ENCODE data around the gene DISC1.

DISC1 gene

DNA sequence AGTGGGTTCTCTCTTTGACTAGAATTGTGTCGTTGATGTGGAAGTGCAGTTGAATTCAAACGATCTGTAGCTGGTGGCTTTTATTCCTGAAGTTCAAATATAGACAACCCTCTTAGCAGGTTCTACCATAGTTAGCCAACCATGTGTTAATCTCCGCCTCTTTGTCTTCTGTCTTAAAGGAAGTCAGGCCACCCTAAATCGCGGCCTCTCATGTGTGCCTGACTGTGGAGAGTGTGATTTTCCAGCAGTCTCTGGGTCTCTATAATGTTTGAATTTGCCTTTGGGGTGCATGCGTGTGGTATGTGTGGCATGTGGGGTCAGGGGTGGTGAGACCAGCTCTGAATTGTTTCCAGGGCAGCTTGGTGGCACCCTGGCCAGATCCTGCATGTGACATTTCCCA, 244.9 kb downstream of the DISC1 start:
- H3K4me3 ChIP-seq (ENCODE audit: low read depth, low read length) = no peak overlapping the region
- TF ChIP-seq, protein P1, sequence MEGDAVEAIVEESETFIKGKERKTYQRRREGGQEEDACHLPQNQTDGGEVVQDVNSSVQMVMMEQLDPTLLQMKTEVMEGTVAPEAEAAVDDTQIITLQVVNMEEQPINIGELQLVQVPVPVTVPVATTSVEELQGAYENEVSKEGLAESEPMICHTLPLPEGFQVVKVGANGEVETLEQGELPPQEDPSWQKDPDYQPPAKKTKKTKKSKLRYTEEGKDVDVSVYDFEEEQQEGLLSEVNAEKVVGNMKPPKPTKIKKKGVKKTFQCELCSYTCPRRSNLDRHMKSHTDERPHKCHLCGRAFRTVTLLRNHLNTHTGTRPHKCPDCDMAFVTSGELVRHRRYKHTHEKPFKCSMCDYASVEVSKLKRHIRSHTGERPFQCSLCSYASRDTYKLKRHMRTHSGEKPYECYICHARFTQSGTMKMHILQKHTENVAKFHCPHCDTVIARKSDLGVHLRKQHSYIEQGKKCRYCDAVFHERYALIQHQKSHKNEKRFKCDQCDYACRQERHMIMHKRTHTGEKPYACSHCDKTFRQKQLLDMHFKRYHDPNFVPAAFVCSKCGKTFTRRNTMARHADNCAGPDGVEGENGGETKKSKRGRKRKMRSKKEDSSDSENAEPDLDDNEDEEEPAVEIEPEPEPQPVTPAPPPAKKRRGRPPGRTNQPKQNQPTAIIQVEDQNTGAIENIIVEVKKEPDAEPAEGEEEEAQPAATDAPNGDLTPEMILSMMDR (IDR thresholded peaks at IDR 0.05; ENCODE audit: control insufficient read depth, extremely low read depth, insufficient read depth) = no peak
- no peak for DNase-seq (ENCODE audit: low read depth)

DNA sequence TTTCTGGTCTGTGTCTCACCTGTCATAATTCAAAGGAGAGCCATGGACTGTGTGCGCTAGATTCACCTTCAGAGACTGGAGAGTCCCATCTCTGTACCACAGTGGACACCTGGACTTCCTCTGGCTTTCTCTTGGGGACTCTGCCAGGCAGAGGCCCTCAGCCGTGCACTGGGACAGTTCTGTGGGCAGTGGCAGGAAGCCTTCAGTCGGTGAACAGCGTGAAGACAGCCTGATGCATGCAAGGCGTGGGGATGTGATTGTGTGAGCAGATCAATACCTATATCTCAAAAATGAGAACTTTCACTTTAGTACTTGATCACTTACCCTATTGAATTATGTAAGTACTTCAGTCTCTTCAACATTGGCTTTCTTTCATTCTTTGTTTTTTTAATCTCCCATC, 245.3 kb downstream of the DISC1 start:
- DNase-seq (ENCODE audit: low read depth) = no peak

DNA sequence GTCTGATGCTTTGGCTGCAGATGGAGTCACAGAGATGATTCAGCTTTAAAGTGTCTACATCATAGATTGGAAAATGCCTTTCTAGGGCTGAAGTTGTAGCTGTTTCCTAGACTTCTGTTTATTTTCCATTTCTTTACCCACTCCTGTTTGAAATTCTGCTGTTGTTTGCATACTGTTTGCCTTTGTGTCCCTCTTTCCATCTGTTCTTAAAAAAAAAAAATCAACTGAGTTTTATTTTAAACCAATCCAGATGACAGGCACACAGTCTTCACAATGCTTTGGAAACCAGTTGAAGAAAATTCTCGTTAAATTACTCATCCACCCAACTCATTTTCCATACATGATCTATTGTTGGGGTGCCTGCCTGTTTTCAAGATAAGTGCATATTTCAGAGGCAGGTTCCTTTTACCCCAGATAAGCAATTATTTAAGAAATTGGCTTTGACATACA, 245.9 kb downstream of the DISC1 start:
- no peak overlapping the region for H3K4me3 ChIP-seq (ENCODE audit: low read depth, low read length)
- TF ChIP-seq, protein P1 (IDR thresholded peaks at IDR 0.05; ENCODE audit: control insufficient read depth, extremely low read depth, insufficient read depth) = no peak
- no peak for DNase-seq (ENCODE audit: low read depth)

More for the DNA sequence above, 245.3 kb downstream of the DISC1 start:
- no peak overlapping the region for H3K4me3 ChIP-seq (ENCODE audit: low read depth, low read length)
- TF ChIP-seq, protein P1 (IDR thresholded peaks at IDR 0.05; ENCODE audit: control insufficient read depth, extremely low read depth, insufficient read depth) = no peak

DNA sequence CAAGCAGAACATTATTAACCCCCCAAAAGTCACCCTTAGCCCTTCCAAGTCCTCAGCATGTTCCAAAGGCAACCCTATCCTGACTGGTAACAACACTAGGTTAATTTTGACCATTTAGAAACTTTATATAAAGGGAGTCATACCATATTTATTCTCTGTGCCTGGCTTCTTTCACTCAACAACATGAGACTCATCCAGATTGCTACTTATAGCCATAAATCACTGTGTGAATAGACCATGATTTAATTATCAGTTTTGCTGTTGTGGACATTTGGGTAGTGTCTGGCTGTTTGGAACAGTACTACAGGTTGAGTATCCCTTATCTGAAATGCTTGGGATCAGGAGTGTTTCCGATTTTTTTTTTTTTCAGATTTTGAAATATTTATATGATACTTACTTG, 252.1 kb downstream of the DISC1 start:
- TF ChIP-seq, protein P1 (IDR thresholded peaks at IDR 0.05; ENCODE audit: control insufficient read depth, extremely low read depth, insufficient read depth) = no peak
- no peak for DNase-seq (ENCODE audit: low read depth)
- H3K4me3 ChIP-seq (ENCODE audit: low read depth, low read length) = no peak overlapping the region

DNA sequence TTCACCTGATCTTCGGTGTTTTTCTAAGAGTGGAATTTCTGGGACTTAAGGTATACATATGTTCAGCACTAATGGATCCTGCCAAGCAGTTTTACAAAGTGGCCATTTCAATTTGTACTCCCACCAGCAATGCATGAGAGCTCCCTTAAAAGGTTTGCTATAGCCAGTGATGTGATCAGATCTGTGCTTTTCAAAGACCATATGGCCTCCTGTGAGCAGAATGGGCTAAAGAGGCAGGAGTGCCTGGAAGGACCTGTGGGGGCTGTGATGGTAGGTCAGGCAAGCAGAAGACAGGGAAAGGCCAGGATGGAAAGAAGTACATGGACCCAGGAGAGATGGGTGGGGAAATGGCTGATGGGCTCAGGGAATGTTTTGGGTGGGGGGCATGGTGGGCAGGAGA, 252.7 kb downstream of the DISC1 start:
- DNase-seq (ENCODE audit: low read depth) = no peak
- TF ChIP-seq, protein P1 (IDR thresholded peaks at IDR 0.05; ENCODE audit: control insufficient read depth, extremely low read depth, insufficient read depth) = no peak
- no peak overlapping the region for H3K4me3 ChIP-seq (ENCODE audit: low read depth, low read length)

DNA sequence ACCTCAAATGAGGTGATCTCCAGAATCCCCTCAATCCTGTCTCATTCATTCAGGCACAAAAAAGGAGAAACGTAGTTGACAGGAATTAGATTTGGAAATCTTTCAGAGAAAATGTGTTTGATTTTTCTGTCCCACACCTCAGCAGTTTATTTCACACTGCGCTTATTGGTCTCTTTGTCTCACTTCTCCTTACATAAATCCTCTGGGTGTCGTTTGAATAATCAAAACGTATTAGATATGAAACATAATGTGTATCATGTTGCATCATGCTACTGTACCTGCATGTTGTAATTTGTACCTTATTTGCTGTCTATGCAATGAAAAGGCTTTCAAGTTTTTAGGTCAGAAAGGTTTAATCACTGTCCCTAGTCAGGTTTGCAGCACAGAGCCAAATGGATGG, 255.7 kb downstream of the DISC1 start:
- H3K4me3 ChIP-seq (ENCODE audit: low read depth, low read length) = no peak overlapping the region
- TF ChIP-seq, protein P1 (IDR thresholded peaks at IDR 0.05; ENCODE audit: control insufficient read depth, extremely low read depth, insufficient read depth) = no peak
- DNase-seq (ENCODE audit: low read depth) = no peak

DNA sequence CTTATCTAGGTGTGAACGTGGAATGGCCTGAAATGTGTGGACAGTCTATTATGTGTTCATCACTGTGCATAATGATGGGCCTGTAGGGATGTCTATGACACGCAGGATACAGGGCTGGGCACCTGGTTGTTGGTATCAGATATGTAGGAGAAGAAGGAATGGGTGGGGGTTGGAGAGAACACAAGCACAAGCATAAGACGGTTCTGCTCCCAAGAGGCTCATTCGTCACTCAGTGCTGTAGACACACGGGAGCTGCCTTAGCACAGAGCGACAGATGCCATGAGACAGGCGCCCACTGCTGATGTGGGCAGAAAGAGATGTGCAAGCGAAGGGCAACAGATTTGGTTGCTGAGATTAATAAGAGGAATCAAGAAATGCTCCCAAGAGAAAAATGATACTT, 256.2 kb downstream of the DISC1 start:
- no peak for DNase-seq (ENCODE audit: low read depth)
- TF ChIP-seq, protein P1 (IDR thresholded peaks at IDR 0.05; ENCODE audit: control insufficient read depth, extremely low read depth, insufficient read depth) = no peak
- H3K4me3 ChIP-seq (ENCODE audit: low read depth, low read length) = no peak overlapping the region
